ENCODE results near the gene CMC1. TPM values are rescaled to one million over a fixed set of nuclear protein-coding genes. Genes with fewer than 3 reads are reported as not detected.
"Not testable (repeated sequence)": the region's sequence is repeated elsewhere in the genome, so short reads cannot be mapped to it uniquely, and the experiment has no call there.

CMC1 gene, protein sequence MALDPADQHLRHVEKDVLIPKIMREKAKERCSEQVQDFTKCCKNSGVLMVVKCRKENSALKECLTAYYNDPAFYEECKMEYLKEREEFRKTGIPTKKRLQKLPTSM
- 4.9 and 20.1 TPM in 2 replicates for total RNA-seq

GRCh38 chr3:28241221-28242160 lies at the start of gene CMC1:
Gene CMC1 (plus strand): TSS chr3:28241619. CDS start chr3:28241794, 175 bp downstream.
- DNase-seq (ENCODE audit: low read depth) = peak; percentile 90
- Histone ChIP-seq H3K27me3 (ENCODE audit: control insufficient read depth, insufficient read depth, low read length) (no peaks in the 10 kb centered on the region), H3K4me3 (ENCODE audit: low read depth, low read length) (peak within 1 kb of the TSS; percentile 96), H3K36me3 (ENCODE audit: control insufficient read depth, insufficient read depth, low read length) (no peaks in the 10 kb centered on the region)
- TF ChIP-seq, protein P1, sequence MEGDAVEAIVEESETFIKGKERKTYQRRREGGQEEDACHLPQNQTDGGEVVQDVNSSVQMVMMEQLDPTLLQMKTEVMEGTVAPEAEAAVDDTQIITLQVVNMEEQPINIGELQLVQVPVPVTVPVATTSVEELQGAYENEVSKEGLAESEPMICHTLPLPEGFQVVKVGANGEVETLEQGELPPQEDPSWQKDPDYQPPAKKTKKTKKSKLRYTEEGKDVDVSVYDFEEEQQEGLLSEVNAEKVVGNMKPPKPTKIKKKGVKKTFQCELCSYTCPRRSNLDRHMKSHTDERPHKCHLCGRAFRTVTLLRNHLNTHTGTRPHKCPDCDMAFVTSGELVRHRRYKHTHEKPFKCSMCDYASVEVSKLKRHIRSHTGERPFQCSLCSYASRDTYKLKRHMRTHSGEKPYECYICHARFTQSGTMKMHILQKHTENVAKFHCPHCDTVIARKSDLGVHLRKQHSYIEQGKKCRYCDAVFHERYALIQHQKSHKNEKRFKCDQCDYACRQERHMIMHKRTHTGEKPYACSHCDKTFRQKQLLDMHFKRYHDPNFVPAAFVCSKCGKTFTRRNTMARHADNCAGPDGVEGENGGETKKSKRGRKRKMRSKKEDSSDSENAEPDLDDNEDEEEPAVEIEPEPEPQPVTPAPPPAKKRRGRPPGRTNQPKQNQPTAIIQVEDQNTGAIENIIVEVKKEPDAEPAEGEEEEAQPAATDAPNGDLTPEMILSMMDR (IDR thresholded peaks at IDR 0.05; ENCODE audit: insufficient read depth, low read length, poor library complexity, severe bottlenecking) = no peak

- DNase-seq (ENCODE audit: low read depth) = no peak
- H3K36me3 ChIP-seq (ENCODE audit: control insufficient read depth, insufficient read depth, low read length) = no peaks in the 10 kb centered on the region
- no peak overlapping the region for H3K4me3 ChIP-seq (ENCODE audit: low read depth, low read length)
- H3K27me3 ChIP-seq (ENCODE audit: control insufficient read depth, insufficient read depth, low read length) = no peaks in the 10 kb centered on the region
- TF ChIP-seq, protein P1 (IDR thresholded peaks at IDR 0.05; ENCODE audit: insufficient read depth, low read length, poor library complexity, severe bottlenecking) = no peak
Observed at GRCh38 chr3:28198161-28198560, 43.3 kb upstream of the CMC1 start.

DNA sequence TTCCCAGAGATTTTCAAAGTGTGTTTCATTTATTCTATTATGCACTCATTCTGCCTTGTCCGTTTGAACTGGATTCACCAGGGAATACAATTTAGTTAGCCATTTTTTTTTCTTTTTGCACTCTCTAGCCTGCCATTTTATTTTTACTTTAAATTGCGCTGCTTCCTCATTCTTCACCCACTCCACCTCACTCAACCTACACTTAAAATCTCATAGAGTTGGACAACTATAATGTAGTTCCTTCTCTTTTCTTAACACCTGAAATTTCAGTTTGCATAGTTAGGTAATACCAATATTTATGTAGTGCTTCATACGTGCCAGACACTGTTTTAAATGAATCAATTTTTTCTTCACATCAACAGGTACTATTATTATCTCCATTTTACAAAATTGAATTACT lies 42.4 kb upstream of the CMC1 start:
- TF ChIP-seq, protein P1 (IDR thresholded peaks at IDR 0.05; ENCODE audit: insufficient read depth, low read length, poor library complexity, severe bottlenecking) = no peak
- DNase-seq (ENCODE audit: low read depth) = no peak
- Histone ChIP-seq H3K4me3 (ENCODE audit: low read depth, low read length) (no peak overlapping the region), H3K36me3 (ENCODE audit: control insufficient read depth, insufficient read depth, low read length) (no peaks in the 10 kb centered on the region), H3K27me3 (ENCODE audit: control insufficient read depth, insufficient read depth, low read length) (no peaks in the 10 kb centered on the region)

- DNase-seq (ENCODE audit: low read depth); H3K4me3 ChIP-seq (ENCODE audit: low read depth, low read length); H3K27me3 ChIP-seq (ENCODE audit: control insufficient read depth, insufficient read depth, low read length); H3K36me3 ChIP-seq (ENCODE audit: control insufficient read depth, insufficient read depth, low read length): not testable (repeated sequence)
Observed at GRCh38 chr3:28199643-28200042, 41.8 kb upstream of the CMC1 start.

- peak overlapping the region; percentile 26 for H3K4me3 ChIP-seq (ENCODE audit: low read depth, low read length)
- not testable (repeated sequence) for H3K36me3 ChIP-seq (ENCODE audit: control insufficient read depth, insufficient read depth, low read length); H3K27me3 ChIP-seq (ENCODE audit: control insufficient read depth, insufficient read depth, low read length); DNase-seq (ENCODE audit: low read depth)
Observed at GRCh38 chr3:28200366-28200848, 41.0 kb upstream of the CMC1 start.

DNA sequence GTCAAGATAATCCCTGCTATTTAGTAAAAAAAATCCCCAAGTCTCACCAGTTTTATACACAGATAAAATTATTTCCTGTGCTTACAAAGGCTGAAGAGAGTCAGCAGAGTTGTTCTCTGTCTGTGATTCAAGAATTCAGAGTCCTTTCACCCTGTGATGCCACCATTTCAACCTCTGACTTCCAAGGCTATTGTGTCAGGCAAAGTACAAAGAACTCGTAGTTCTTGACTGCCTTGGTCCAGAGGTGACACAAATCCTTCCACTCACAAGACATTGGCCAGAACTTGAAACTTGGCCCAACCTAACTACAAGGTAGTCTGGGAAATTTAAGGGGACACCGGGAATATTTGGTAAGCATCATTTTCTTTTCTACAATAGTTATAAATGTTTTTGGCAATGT lies 34.9 kb upstream of the CMC1 start:
- TF ChIP-seq, protein P1 (IDR thresholded peaks at IDR 0.05; ENCODE audit: insufficient read depth, low read length, poor library complexity, severe bottlenecking) = no peak
- no peak for DNase-seq (ENCODE audit: low read depth)
- H3K36me3 ChIP-seq (ENCODE audit: control insufficient read depth, insufficient read depth, low read length) = no peaks in the 10 kb centered on the region
- no peaks in the 10 kb centered on the region for H3K27me3 ChIP-seq (ENCODE audit: control insufficient read depth, insufficient read depth, low read length)
- no peak overlapping the region for H3K4me3 ChIP-seq (ENCODE audit: low read depth, low read length)
